GM12875 (cell line): ENCODE measurements around the gene SCN4A.
"Not testable (repeated sequence)": the region's sequence is repeated elsewhere in the genome, so short reads cannot be mapped to it uniquely, and the experiment has no call there.

Experiments
- H3K4me3 ChIP-seq: one replicate; pipeline ENCODE4 v1.5.1; 2011; ENCODE audit warnings: low read depth, low read length, control low read depth
- TF ChIP-seq, protein P1 (sequence below): IDR thresholded peaks from 2 replicates; pipeline ENCODE4 v1.5.1; 2011; ENCODE audit warnings: low read depth, mild to moderate bottlenecking, control low read depth, inconsistent platforms, low read length, moderate library complexity, borderline replicate concordance; ENCODE audit not compliant: insufficient read depth

SCN4A gene

DNA sequence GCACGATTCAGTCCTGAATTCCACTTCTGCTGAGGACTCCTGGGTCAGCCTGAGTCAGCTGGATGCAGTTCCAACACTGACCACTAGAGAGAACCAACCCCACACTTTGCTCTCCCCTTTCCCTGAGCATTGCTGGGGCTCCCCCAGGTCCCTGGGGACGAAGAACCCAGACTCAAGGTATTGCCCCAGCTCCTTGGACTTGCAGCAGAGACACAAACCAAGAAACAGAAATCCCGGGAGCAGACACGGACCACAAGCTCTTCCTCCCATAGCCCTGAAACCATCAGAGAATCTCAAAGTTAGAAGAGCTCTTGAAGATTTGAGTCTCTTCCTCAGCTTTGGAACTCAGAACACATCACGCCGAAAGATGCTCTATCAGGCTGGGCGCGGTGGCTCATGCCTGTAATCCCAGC lies 53.4 kb downstream of the SCN4A start:
- H3K4me3 ChIP-seq: no peak overlapping the region
- TF ChIP-seq, protein P1, sequence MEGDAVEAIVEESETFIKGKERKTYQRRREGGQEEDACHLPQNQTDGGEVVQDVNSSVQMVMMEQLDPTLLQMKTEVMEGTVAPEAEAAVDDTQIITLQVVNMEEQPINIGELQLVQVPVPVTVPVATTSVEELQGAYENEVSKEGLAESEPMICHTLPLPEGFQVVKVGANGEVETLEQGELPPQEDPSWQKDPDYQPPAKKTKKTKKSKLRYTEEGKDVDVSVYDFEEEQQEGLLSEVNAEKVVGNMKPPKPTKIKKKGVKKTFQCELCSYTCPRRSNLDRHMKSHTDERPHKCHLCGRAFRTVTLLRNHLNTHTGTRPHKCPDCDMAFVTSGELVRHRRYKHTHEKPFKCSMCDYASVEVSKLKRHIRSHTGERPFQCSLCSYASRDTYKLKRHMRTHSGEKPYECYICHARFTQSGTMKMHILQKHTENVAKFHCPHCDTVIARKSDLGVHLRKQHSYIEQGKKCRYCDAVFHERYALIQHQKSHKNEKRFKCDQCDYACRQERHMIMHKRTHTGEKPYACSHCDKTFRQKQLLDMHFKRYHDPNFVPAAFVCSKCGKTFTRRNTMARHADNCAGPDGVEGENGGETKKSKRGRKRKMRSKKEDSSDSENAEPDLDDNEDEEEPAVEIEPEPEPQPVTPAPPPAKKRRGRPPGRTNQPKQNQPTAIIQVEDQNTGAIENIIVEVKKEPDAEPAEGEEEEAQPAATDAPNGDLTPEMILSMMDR: peak; percentile 93

DNA sequence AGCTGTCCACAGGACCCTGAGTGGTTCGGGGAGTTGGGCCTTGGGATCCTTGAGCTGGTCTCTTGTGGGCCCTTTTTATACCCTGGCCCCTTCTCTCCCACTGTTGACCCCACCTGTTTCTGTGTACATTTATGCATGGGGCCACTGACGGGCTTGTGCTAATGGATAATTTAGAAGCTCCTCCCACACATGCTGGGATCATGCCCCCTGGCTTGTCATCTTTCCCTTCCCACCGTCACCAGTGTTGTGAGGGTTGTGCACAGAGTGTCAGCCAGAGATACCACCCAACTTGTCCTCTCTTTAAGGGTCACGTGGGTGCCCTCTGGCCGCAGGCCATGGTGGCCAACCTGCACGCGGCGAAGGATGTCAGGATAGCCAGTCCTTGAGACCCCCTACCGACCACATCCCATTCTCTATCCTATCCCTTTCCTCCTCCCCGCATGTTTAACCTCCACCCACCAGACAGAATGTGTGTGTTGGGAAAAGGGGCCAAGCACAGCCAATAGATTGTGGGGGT lies 53.9 kb downstream of the SCN4A start, which contains the start of gene GH1:
Gene GH1 (minus strand): TSS at position 51 of the 517 bp plus-strand sequence. CDS start 63 bp downstream, outside the sequence.
- H3K4me3 ChIP-seq: not testable (repeated sequence)

DNA sequence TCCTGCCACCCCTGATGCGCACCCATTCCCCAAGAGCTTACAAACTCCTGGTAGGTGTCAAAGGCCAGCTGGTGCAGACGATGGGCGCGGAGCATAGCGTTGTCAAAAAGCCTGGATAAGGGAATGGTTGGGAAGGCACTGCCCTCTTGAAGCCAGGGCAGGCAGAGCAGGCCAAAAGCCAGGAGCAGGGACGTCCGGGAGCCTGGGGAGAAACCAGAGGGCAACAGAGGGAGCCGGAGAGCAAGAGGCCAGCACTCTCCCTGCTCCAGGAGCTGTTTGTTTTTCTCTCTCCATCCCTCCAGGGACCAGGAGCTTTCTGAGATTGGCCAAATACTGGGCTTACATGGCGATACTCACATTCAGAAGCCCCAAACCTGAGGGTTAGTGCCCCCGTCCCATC lies 54.4 kb downstream of the SCN4A start:
- TF ChIP-seq, protein P1: no peak
- no peak overlapping the region for H3K4me3 ChIP-seq

DNA sequence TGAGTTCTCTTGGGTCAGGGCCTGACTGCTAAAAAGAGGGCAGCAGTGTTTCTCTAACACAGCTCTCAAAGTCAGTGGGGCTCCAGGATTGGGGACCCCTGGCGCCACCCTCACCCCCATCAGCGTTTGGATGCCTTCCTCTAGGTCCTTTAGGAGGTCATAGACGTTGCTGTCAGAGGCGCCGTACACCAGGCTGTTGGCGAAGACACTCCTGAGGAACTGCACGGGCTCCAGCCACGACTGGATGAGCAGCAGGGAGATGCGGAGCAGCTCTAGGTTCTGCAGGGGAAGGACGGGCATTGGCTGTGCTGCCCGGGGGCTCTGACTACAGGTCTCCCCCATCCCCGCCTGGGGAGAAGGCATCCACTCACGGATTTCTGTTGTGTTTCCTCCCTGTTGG lies 55.1 kb downstream of the SCN4A start:
- H3K4me3 ChIP-seq: no peak overlapping the region
- TF ChIP-seq, protein P1: no peak

DNA sequence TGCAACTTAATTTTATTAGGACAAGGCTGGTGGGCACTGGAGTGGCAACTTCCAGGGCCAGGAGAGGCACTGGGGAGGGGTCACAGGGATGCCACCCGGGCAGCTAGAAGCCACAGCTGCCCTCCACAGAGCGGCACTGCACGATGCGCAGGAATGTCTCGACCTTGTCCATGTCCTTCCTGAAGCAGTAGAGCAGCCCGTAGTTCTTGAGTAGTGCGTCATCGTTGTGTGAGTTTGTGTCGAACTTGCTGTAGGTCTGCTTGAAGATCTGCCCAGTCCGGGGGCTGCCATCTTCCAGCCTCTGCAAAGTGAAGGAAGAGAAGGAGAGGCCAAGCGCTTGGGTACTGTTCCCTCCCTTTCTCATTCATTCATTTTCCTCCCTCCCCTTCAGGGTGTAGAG lies 55.5 kb downstream of the SCN4A start:
- not testable (repeated sequence) for H3K4me3 ChIP-seq

DNA sequence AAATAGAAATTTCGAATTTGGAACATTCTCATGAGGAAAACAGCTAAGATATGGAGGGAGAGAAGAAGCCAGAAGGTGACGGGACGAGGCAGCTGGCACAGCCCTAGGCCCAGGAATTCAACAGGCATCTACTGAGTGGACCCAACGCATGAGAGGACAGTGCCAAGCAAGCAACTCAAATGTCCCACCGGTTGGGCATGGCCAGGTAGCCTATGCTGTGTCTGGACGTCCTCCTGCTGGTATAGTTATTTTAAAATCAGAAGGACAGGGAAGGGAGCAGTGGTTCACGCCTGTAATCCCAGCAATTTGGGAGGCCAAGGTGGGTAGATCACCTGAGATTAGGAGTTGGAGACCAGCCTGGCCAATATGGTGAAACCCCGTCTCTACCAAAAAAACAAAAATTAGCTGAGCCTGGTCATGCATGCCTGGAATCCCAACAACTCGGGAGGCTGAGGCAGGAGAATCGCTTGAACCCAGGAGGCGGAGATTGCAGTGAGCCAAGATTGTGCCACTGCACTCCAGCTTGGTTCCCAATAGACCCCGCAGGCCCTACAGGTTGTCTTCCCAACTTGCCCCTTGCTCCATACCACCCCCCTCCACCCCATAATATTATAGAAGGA lies 56.0 kb downstream of the SCN4A start:
- no peak overlapping the region for H3K4me3 ChIP-seq
- TF ChIP-seq, protein P1: no peak

DNA sequence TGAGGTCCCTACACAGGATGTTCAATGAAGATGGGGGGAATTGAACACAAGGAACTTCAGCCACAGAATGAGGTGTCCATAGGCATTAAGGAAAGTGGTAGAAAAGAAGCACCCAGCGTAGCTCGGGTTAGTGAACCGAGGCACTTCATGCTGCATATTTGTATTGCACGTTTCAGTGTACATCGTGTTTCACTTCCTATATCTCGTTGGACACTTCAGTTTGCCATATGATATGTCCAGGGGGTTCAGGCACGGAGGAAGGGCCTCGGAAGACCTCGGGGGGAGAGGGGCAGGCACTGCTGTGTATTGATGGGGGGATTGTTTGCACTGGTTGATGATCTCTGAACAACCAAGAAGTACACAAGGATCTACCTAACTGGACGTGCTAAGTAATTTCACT lies 57.0 kb downstream of the SCN4A start:
- H3K4me3 ChIP-seq: not testable (repeated sequence)

DNA sequence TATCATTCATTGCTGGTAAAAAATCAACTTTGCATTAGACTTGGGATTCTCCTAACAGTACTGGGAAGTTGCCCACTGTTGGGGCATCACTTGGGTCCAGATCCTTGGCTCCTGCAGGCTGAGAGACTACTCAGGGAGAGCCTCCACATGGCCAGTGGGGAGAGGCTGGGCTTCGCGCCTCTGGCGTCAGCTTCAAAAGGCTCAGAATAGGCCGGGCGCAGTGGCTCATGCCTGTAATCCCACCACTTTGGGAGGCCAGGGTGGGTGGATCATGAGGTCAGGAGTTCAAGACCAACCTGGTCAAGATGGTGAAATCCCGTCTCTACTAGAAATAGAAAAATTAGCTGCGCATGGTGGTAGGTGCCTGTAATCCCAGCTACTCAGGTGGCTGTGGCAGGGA lies 58.2 kb downstream of the SCN4A start:
- no peak overlapping the region for H3K4me3 ChIP-seq
- TF ChIP-seq, protein P1: no peak

DNA sequence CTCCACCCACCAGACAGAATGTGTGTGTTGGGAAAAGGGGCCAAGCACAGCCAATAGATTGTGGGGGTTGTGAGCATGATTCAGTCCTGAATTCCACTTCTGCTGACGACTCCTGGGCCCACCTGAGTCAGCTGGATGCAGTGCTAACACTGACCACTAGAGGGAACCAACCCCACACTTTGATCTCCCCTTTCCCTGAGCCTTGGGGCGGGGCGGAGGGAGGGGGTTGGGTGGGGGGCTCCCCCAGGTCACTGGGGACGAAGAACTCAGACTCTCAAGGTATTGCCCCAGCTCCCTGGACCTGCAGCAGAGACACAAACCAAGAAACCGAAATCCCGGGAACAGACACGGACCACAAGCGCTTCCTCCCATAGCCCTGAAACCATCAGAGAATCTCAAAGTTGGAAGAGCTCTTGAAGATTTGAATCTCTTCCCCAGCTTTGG lies 61.0 kb downstream of the SCN4A start:
- no peak overlapping the region for H3K4me3 ChIP-seq
- TF ChIP-seq, protein P1: peak; percentile 74
